NCI-H510A treated with DMSO at 0.1 percent for 48 hours (cell line): ENCODE results near the gene IL2RG.

Experiments
- DNase-seq: peaks from one replicate; lab custom pipeline; 2025; lab: John Stamatoyannopoulos, UW

The IL2RG gene

DNA sequence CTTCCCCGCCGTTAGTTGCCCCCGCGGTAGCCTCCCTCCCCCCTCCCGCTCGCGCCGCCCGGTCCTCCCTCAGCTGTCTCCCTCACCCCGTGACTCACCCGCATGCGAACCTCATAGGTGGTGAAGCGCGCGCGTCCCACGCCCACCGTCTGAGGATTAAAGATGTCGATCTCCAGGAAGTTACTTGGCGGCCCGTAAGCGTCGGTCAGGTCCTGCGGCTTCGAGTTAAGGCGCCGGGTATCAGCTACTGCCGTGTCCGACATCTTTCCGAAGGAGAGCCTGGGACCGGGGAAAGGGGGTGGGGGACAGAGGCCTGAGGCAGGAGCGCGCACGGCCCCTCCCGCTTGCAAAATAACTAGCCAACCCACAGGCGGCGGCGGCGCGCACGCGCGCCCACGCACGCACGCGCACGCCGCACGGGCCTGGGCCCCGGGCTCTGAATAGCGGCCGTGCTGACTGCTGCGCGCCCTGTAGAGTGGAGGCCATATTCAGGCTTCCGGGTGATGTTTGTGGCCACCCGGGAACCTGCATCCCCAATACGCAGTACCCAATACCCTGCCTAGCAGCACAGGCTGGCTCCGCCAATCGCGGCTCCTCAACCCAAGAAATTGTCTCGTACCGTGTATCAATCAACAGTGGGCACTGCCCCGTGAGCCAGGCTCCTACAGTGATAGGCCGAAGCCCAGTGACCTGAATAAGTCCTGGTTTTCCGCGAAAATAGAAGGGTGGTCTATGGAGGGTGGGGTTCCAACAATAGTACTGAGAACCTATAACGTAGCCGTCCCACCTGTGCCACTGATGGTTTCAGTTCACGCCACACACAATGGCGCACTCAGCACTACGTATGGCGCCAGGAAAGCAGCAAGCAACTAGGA is 43.1 kb downstream of the IL2RG start, which contains the start of gene SNX12:
Gene SNX12 (minus strand): TSS at position 291 of the 875 bp plus-strand sequence. CDS start 28 bp downstream, at position 263.
- DNase-seq: peak; percentile 86

DNA sequence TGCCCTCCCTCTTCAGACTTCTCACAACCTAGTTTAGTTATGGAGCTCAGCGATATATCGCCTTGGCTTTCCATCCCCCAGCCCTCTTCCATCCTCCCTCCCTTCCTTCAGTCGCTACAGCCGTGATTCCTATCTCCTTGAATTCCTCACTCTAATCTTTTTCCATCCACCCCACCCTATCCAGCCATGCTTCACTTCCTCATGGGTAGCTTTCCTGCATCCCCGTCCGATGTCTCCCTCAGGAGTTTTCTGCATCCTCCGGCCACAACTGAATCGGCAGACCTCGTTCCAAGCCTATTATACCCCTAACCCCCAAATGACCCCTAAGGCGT is 43.7 kb downstream of the IL2RG start:
- DNase-seq: peak; percentile 2

DNA sequence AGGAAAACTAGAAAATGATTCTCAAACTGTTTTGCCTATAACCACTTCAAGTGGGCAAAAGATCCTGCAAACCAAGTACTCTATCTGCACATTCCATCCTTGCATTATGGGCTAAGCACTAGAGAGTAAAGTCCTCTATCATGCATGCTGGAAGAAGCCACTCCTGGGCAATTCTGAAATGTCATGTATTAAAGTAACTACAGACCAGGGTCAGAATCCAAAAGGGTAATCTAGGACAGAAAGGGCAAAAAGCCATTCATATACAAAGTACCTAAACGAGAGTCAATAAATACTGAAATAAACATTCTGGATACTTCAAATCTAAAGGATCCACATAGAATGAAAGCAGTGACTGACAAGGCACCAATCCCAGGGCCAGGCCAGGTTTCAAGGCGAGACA is 44.3 kb downstream of the IL2RG start:
- DNase-seq: no peak

DNA sequence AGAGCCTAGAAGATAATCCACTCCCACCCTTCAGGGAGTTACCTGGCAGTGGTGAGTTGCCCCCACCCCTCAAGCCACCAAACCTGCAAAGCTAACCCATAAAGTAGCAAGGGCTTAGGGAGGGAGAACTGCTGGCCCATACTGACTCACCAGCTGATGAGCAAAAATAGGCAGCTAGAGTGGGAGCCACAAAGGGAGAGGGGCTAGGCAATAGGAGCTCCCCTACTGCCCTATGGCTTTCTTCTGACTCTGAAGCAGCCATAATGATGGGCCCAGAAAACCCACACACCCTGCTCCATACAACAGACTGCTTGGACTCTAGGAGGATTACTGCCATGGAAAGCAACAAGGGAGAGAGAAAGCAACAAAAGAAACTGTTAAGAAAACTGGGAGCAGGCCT is 51.2 kb downstream of the IL2RG start:
- no peak for DNase-seq

DNA sequence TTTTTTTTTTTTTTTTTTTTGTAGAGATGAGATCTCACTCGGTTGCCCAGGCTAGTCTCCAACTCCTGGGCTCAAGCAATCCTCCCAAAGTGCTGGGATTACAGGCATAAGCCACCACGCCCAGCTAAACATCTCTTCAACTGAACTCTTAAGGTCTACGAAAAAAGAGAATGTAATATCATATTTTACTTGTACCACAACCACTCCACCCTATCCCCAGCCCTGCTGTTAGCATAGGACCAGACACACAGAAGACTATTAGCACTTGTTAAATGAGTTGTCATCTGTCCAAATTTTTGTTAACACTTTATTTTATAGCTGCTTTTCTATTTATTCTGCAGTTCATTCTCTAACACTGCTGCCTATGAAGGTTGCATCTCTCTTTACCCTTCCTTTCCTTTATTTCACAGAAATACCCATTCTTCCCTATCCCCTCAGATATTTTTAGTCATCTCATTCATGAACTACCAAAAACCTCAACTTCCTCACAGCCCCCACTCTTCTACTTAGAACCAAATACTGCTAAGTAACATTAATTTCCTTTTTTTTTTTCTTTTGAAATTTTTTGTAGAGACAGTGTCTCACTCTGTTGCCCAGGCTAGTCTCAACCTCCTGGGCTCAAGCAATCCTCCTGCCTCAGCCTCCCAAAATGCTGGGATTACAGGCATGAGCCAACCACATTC is 53.4 kb downstream of the IL2RG start:
- no peak for DNase-seq
